ENCODE measurements around the gene SYNM. TPM values are rescaled to one million over a fixed set of nuclear protein-coding genes. Genes with fewer than 3 reads are reported as not detected.

Gene SYNM
- total RNA-seq, 1 experiment from 2014 or later = 3.3 TPM

DNA sequence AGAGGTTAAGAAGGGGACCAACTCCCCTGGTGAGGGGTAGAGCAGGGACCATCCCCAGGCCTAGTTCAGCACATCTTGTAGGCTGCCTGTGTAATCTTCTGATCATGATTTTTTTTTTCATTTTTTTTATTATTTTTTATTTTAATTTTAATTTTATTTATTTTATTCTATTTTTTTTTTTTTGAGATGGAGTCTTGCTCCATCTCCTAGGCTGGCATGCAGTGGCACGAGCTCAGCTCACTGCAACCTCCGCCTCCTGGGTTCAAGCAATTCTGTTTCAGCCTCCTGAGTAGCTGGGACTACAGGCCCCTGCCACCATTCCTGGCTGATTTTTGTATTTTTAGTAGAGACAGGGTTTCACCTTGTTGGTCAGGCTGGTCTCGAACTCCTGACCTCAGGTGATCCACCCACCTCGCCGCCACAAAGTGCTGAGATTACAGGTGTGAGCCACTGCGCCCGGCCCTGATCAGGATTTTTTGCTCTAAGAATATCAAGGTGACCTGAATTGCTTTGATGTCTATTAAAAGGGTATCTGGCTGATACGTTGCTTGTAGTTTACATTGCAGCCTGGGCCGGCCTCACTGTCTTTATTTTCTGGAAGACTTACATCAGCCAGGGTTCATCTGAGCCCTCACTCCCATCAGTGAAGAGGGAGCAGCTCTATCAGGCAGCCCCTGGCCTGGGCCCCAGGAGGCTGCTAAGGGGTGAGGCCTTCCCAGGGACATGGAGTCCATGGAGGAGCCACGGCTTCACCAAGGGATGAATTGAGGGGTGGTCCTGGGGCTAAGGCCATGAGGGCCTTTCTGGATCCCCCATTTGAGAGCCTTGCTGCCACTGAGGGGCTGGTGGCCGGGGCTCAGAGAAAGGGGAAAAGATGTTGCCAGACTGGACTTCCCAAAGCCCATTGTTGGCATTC, 10.7 kb downstream of the SYNM start:
- no peaks in the 10 kb centered on the region for H3K9me3 ChIP-seq (ENCODE audit: control insufficient read depth in 1 of 2, insufficient read depth in 1 of 2, low read depth in 1 of 2, low read length in 2 of 2)
- ATAC-seq = no peak
- H4K20me1 ChIP-seq (ENCODE audit: insufficient read depth) = no peaks in the 10 kb centered on the region
- H3K9ac ChIP-seq (ENCODE audit: low read length) = no peak overlapping the region
- H3K27ac ChIP-seq (ENCODE audit: low read depth, low read length) = no peak overlapping the region
- intact Hi-C loops (cut with micrococcal nuclease) = no loop called here
- RAD21 ChIA-PET (ENCODE audit: low non-redundant PET in 1 of 2, low total read pairs in 2 of 2, uncharacterized antibody in 2 of 2, unreplicated experiment in 2 of 2) = no interaction called here
- POLR2A ChIA-PET = no interaction called here
- H3K4me3 ChIP-seq (replicated peaks in 1 of 2; ENCODE audit: low read depth in 1 of 2, low read length in 2 of 2) = no peak overlapping the region
- TF ChIP-seq, protein P1, sequence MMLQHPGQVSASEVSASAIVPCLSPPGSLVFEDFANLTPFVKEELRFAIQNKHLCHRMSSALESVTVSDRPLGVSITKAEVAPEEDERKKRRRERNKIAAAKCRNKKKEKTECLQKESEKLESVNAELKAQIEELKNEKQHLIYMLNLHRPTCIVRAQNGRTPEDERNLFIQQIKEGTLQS (IDR thresholded peaks at IDR 0.05) = no peak
- no peak for TF ChIP-seq YY1 (IDR thresholded peaks at IDR 0.05; ENCODE audit: extremely low read depth, insufficient replicate concordance, low read depth, low read length)
- TF ChIP-seq CBX3 (IDR thresholded peaks at IDR 0.05; ENCODE audit: low read depth) = no peak
- no peaks in the 10 kb centered on the region for H3K4me1 ChIP-seq (ENCODE audit: control insufficient read depth in 1 of 2, insufficient read depth in 2 of 2, low read length in 2 of 2)
- H3K9me2 ChIP-seq (ENCODE audit: insufficient read depth) = no peaks in the 10 kb centered on the region
- no peak overlapping the region for H3K4me2 ChIP-seq (ENCODE audit: low read length)
- no peaks in the 10 kb centered on the region for H3K27me3 ChIP-seq (ENCODE audit: insufficient read depth, low read length)
- no peak overlapping the region for H2AFZ ChIP-seq (ENCODE audit: low read depth, low read length, poor library complexity, severe bottlenecking)
- DNase-seq (ENCODE audit: low read depth, low spot score) = no peak
- H3K36me3 ChIP-seq (ENCODE audit: control insufficient read depth in 1 of 2, insufficient read depth in 2 of 2, low read length in 2 of 2) = no peaks in the 10 kb centered on the region
- CTCF ChIA-PET = no interaction called here
- H3K79me2 ChIP-seq (ENCODE audit: insufficient read depth, low read length) = no peaks in the 10 kb centered on the region
- no TSS peak for BruUV-seq (replicated peaks)

- Histone ChIP-seq H3K9me3 (ENCODE audit: control insufficient read depth in 1 of 2, insufficient read depth in 1 of 2, low read depth in 1 of 2, low read length in 2 of 2) (no peaks in the 10 kb centered on the region), H3K79me2 (ENCODE audit: insufficient read depth, low read length) (no peaks in the 10 kb centered on the region), H3K4me1 (ENCODE audit: control insufficient read depth in 1 of 2, insufficient read depth in 2 of 2, low read length in 2 of 2) (no peaks in the 10 kb centered on the region), H3K4me3 (replicated peaks in 1 of 2; ENCODE audit: low read depth in 1 of 2, low read length in 2 of 2) (no peak overlapping the region), H3K4me2 (ENCODE audit: low read length) (no peak overlapping the region), H2AFZ (ENCODE audit: low read depth, low read length, poor library complexity, severe bottlenecking) (no peak overlapping the region), H3K27ac (ENCODE audit: low read depth, low read length) (no peak overlapping the region), H3K9me2 (ENCODE audit: insufficient read depth) (no peaks in the 10 kb centered on the region), H3K27me3 (ENCODE audit: insufficient read depth, low read length) (no peaks in the 10 kb centered on the region), H4K20me1 (ENCODE audit: insufficient read depth) (no peaks in the 10 kb centered on the region), H3K9ac (ENCODE audit: low read length) (no peak overlapping the region), H3K36me3 (ENCODE audit: control insufficient read depth in 1 of 2, insufficient read depth in 2 of 2, low read length in 2 of 2) (no peaks in the 10 kb centered on the region)
- POLR2A ChIA-PET = no interaction called here
- CTCF ChIA-PET = no interaction called here
- BruUV-seq (replicated peaks) = no TSS peak
- DNase-seq (ENCODE audit: low read depth, low spot score) = no peak
- no peak for ATAC-seq
- TF ChIP-seq SIN3A (IDR thresholded peaks at IDR 0.05; ENCODE audit: low read depth) (no peak), EGR1 (IDR thresholded peaks at IDR 0.05; ENCODE audit: low read depth) (no peak), REST (IDR thresholded peaks at IDR 0.05; ENCODE audit: low read depth) (no peak), ZNF274 (IDR thresholded peaks at IDR 0.05; ENCODE audit: low read depth, low read length) (no peak), ZBTB33 (IDR thresholded peaks at IDR 0.05; ENCODE audit: extremely low read depth, insufficient replicate concordance, low read length) (no peak), EZH2 (IDR thresholded peaks at IDR 0.05) (no peak), TCF7L2 (IDR thresholded peaks at IDR 0.05; ENCODE audit: borderline replicate concordance, extremely low read depth, insufficient read depth, insufficient read length) (no peak), RAD21 (IDR thresholded peaks at IDR 0.05; ENCODE audit: low read depth) (no peak), MAX (IDR thresholded peaks at IDR 0.05) (no peak), FOSL1 (IDR thresholded peaks at IDR 0.05; ENCODE audit: low read depth) (no peak), JUND (IDR thresholded peaks at IDR 0.05) (no peak)
- RAD21 ChIA-PET (ENCODE audit: low non-redundant PET in 1 of 2, low total read pairs in 2 of 2, uncharacterized antibody in 2 of 2, unreplicated experiment in 2 of 2) = no interaction called here
- intact Hi-C loops (cut with micrococcal nuclease) = no loop called here
These were observed 12.2 kb downstream of the SYNM start for GRCh38 chr15:99117111-99117510.

All from HCT116 (cell line).